Keratinocyte (primary cell): Measurements from ENCODE around the gene TM9SF2. TPM values are rescaled to one million over a fixed set of nuclear protein-coding genes. Genes with fewer than 3 reads are reported as not detected.

Experiments
- DNase-seq: peaks from one replicate; pipeline ENCODE4 v3.0.0-alpha.2; 2011; ENCODE audit warnings: low read depth, missing footprints, low spot score
- FAIRE-seq: peaks from 2 replicates; lab custom pipeline; 2011; peaks lifted over from hg19 to GRCh38; lab: Jason Lieb, UNC
- H2AFZ ChIP-seq: 2 replicates; pipeline ENCODE4 v1.6.0; 2012; ENCODE audit warnings: low read length, control low read depth, inconsistent platforms; ENCODE audit not compliant: control insufficient read depth
- H3K27ac ChIP-seq: 2 replicates; pipeline ENCODE4 v1.5.1; 2011; ENCODE audit warnings: low read length; ENCODE audit not compliant: control insufficient read depth, insufficient read depth
- H3K27me3 ChIP-seq: 3 replicates; pipeline ENCODE4 v1.6.0; 2011; ENCODE audit warnings: low read length; ENCODE audit not compliant: control insufficient read depth, insufficient read depth; ENCODE audit errors: extremely low read depth
- H3K36me3 ChIP-seq, 2 experiments: 2 replicates in 1 of 2; 3 replicates in 1 of 2; pipeline ENCODE4 v1.5.1; 2011; ENCODE audit warnings: low read length in 2 of 2, mild to moderate bottlenecking in 1 of 2; ENCODE audit not compliant: control insufficient read depth in 2 of 2, insufficient read depth in 2 of 2; ENCODE audit errors: extremely low read depth in 1 of 2
- H3K4me1 ChIP-seq: 3 replicates; pipeline ENCODE4 v1.5.1; 2011; ENCODE audit warnings: low read length; ENCODE audit not compliant: control insufficient read depth, insufficient read depth; ENCODE audit errors: extremely low read depth
- H3K4me2 ChIP-seq: 3 replicates; pipeline ENCODE4 v1.6.0; 2011; ENCODE audit warnings: low read depth, low read length; ENCODE audit not compliant: control insufficient read depth, insufficient read depth; ENCODE audit errors: extremely low read depth
- H3K4me3 ChIP-seq, 3 experiments: fragments of 200-600 bp in 1 of 3; sonication (generic) in 1 of 3; 2 replicates in 2 of 3; 3 replicates in 1 of 3; pipeline ENCODE4 v1.5.1; 2011 to 2016; ENCODE audit warnings: low read length in 3 of 3, mild to moderate bottlenecking in 3 of 3, control low read depth in 2 of 3, inconsistent platforms in 1 of 3, low read depth in 1 of 3, mixed read lengths in 1 of 3, mixed run types in 1 of 3, moderate library complexity in 1 of 3; ENCODE audit not compliant: control insufficient read depth in 2 of 3, insufficient read depth in 2 of 3; ENCODE audit errors: extremely low read depth in 1 of 3
- H3K79me2 ChIP-seq: 2 replicates; pipeline ENCODE4 v1.6.0; 2012; ENCODE audit warnings: low read length; ENCODE audit not compliant: control insufficient read depth, insufficient read depth
- H3K9ac ChIP-seq: 3 replicates; pipeline ENCODE4 v1.6.0; 2011; ENCODE audit warnings: low read length; ENCODE audit not compliant: control insufficient read depth, insufficient read depth; ENCODE audit errors: extremely low read depth
- H3K9me1 ChIP-seq: 3 replicates; pipeline ENCODE4 v1.6.0; 2011; ENCODE audit warnings: low read length; ENCODE audit not compliant: control insufficient read depth, insufficient read depth; ENCODE audit errors: extremely low read depth
- H3K9me3 ChIP-seq: 2 replicates; pipeline ENCODE4 v1.5.1; 2012; ENCODE audit warnings: low read depth, low read length; ENCODE audit not compliant: control insufficient read depth
- H4K20me1 ChIP-seq: 3 replicates; pipeline ENCODE4 v1.6.0; 2011; ENCODE audit warnings: low read length; ENCODE audit not compliant: control insufficient read depth, insufficient read depth; ENCODE audit errors: extremely low read depth
- EZH2 ChIP-seq: IDR thresholded peaks from one replicate; pipeline ENCODE4 v1.6.1; 2012; ENCODE audit warnings: inconsistent platforms, mild to moderate bottlenecking, low read length, moderate library complexity
- dilution Hi-C: fragments of 300-500 bp; cut with MboI; formaldehyde crosslinking; loops from one replicate; pipeline ENCODE4 v1.7.0; 2020; ENCODE audit warnings: low sequenced_read_pairs; ENCODE audit not compliant: extremely low pct_ligation_motif_present
- polyA plus RNA-seq, 5 experiments: library from polyadenylated mRNA; depleted of rRNA in 3 of 5; stranded (reverse) in 3 of 5; stranded (forward) in 1 of 5; unstranded in 1 of 5; fragments of >200 nt; gene quantifications; 1 replicate in 1 of 5; 2 replicates in 3 of 5; 3 replicates in 1 of 5; pipeline versions ENCODE4 v1.2.1 to v1.2.3, GENCODE V29; 2011 to 2012; ENCODE audit warnings: missing spikeins in 2 of 5, low read depth in 1 of 5, low replicate concordance in 1 of 5
- TF ChIP-seq, protein P1 (sequence below), 3 experiments: IDR thresholded peaks in 1 of 3; conservative IDR thresholded peaks in 1 of 3; optimal IDR thresholded peaks in 1 of 3; 2 replicates in 2 of 3; 3 replicates in 1 of 3; pipeline versions ENCODE3 to v1.5.1; 2011; ENCODE audit warnings: low read length in 3 of 3, mild to moderate bottlenecking in 3 of 3, moderate library complexity in 2 of 3, control low read depth in 1 of 3, inconsistent platforms in 1 of 3; ENCODE audit not compliant: insufficient read depth in 2 of 3; ENCODE audit errors: extremely low read depth in 1 of 3

TM9SF2 gene
- polyA plus RNA-seq, 1 donor (not counting 4 experiments of a cell fraction or from before 2014, with no cell fraction given), result 134 TPM

DNA sequence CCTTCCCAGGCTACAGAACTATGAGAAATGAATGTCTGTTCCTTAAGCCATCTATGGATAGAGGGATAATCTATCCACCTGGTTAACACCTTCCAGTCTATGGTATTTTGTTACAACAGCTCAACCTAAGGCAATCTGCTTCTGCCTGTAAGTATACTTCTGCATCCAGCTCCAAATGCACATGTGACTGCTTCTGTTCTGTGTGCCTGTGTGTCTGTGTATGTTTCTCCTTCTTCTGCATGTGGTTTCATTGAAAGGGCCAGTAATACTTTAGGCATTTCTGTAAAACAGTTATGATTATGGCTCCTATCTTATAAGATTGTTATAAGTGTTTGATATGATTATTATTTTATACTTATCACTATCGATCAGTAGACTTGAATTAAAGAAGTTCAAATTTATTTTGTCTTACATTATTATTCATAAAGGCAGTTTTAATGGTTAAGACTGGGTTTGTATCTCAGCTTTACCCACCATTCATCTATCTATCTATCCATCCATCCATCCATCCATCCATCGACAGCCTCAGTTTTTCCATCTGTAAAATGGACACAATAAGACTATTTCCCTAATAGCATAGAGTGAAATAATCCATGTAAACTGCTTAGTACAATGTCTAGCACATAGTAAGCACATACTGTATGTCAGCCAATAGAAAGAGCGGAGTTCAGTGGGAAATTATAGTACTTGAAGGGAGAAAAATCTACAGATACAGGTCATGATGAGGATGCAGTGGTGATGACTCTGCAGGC, 37.5 kb upstream of the TM9SF2 start:
- no peak for FAIRE-seq
- dilution Hi-C loops, result no loop called here
- no peak overlapping the region for H3K4me2 ChIP-seq
- H3K36me3 ChIP-seq, result no peaks in the 10 kb centered on the region
- H3K4me1 ChIP-seq, result no peaks in the 10 kb centered on the region
- H2AFZ ChIP-seq, result no peak overlapping the region
- H3K27me3 ChIP-seq, result no peaks in the 10 kb centered on the region
- no peak overlapping the region for H3K4me3 ChIP-seq
- DNase-seq, result no peak
- TF ChIP-seq EZH2, result no peak
- TF ChIP-seq, protein P1, sequence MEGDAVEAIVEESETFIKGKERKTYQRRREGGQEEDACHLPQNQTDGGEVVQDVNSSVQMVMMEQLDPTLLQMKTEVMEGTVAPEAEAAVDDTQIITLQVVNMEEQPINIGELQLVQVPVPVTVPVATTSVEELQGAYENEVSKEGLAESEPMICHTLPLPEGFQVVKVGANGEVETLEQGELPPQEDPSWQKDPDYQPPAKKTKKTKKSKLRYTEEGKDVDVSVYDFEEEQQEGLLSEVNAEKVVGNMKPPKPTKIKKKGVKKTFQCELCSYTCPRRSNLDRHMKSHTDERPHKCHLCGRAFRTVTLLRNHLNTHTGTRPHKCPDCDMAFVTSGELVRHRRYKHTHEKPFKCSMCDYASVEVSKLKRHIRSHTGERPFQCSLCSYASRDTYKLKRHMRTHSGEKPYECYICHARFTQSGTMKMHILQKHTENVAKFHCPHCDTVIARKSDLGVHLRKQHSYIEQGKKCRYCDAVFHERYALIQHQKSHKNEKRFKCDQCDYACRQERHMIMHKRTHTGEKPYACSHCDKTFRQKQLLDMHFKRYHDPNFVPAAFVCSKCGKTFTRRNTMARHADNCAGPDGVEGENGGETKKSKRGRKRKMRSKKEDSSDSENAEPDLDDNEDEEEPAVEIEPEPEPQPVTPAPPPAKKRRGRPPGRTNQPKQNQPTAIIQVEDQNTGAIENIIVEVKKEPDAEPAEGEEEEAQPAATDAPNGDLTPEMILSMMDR (optimal IDR thresholded peaks at IDR 0.05 in 1 of 3, IDR thresholded peaks at IDR 0.05 in 1 of 3, conservative IDR thresholded peaks at IDR 0.05 in 1 of 3; ENCODE audit: extremely low read depth in 1 of 3, insufficient read depth in 2 of 3, low read length in 3 of 3), result no peak
- H3K9me3 ChIP-seq, result no peaks in the 10 kb centered on the region
- no peaks in the 10 kb centered on the region for H3K9me1 ChIP-seq
- no peaks in the 10 kb centered on the region for H4K20me1 ChIP-seq
- H3K79me2 ChIP-seq, result no peaks in the 10 kb centered on the region
- no peak overlapping the region for H3K27ac ChIP-seq
- H3K9ac ChIP-seq, result no peak overlapping the region

DNA sequence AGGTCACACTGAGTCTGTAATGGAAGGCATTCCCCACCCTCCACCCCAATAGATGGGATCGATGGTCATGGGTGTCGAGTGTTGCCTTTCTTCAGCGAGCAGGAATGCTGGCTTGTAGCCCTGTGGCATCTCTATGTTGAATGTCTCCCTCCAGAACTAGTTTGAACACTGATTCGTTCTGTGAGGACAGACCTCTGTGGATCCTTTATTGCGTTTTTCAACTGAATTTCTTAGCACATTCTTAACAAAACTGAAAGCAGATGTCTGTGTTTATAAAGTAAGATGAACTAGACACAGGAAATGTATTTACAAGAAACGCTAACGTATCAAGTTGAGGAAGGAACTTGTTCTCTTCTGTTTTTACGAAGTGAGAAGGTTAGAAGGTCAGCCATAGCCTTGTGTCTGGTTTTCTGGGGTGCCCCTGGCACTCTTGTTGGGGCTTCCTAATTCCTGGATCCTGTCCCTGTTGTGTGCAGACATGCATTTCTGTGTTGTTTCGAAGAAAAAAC, 36.8 kb upstream of the TM9SF2 start:
- no peak overlapping the region for H3K27ac ChIP-seq

More for the DNA sequence above, 36.8 kb upstream of the TM9SF2 start:
- DNase-seq, result no peak
- no peak for FAIRE-seq
- Histone ChIP-seq H3K9me1 (no peaks in the 10 kb centered on the region), H3K9ac (no peak overlapping the region), H3K4me1 (no peaks in the 10 kb centered on the region), H3K9me3 (no peaks in the 10 kb centered on the region), H3K27me3 (no peaks in the 10 kb centered on the region), H3K79me2 (no peaks in the 10 kb centered on the region), H2AFZ (no peak overlapping the region), H3K4me2 (no peak overlapping the region), H3K36me3 (no peaks in the 10 kb centered on the region), H4K20me1 (no peaks in the 10 kb centered on the region), H3K4me3 (no peak overlapping the region)
- dilution Hi-C loops, result no loop called here
- no peak for TF ChIP-seq EZH2
- TF ChIP-seq, protein P1 (optimal IDR thresholded peaks at IDR 0.05 in 1 of 3, IDR thresholded peaks at IDR 0.05 in 1 of 3, conservative IDR thresholded peaks at IDR 0.05 in 1 of 3; ENCODE audit: extremely low read depth in 1 of 3, insufficient read depth in 2 of 3, low read length in 3 of 3), result no peak
